IPS DF 6.9 (cell line): ENCODE data around the gene GDA.

ENCODE experiments used
- DNase-seq: peaks from one replicate; pipeline ENCODE4 v3.0.0-alpha.2; 2013; ENCODE audit warnings: low read depth, low spot score
- H3K27ac ChIP-seq: one replicate; pipeline ENCODE4 v1.5.1; 2013; ENCODE audit warnings: low read length, control low read depth
- H3K27me3 ChIP-seq: 2 replicates; pipeline ENCODE4 v1.6.1; 2013; ENCODE audit warnings: mild to moderate bottlenecking, low read length; ENCODE audit not compliant: control insufficient read depth, insufficient read depth
- H3K36me3 ChIP-seq: 2 replicates; pipeline ENCODE4 v1.6.1; 2013; ENCODE audit warnings: low read length; ENCODE audit not compliant: control insufficient read depth, insufficient read depth
- H3K4me1 ChIP-seq: 2 replicates; pipeline ENCODE4 v1.6.1; 2013; ENCODE audit warnings: low read length; ENCODE audit not compliant: control insufficient read depth, insufficient read depth
- H3K4me3 ChIP-seq: 2 replicates; pipeline ENCODE4 v1.5.1; 2013; ENCODE audit warnings: mild to moderate bottlenecking, low read length
- H3K9me3 ChIP-seq: 2 replicates; pipeline ENCODE4 v1.6.1; 2013; ENCODE audit warnings: low read length, inconsistent platforms; ENCODE audit not compliant: control insufficient read depth, insufficient read depth
- WGBS: extraction: QIAGEN DNeasy Blood & Tissue Kit; methylation state at CpG from one replicate; pipeline ENCODE4 v1.1.7; 2013; ENCODE audit warnings: mixed read lengths, missing lambda C conversion rate; ENCODE audit not compliant: insufficient read length, insufficient coverage; 5-methylcytosine and 5-hydroxymethylcytosine counted together

Gene GDA

DNA sequence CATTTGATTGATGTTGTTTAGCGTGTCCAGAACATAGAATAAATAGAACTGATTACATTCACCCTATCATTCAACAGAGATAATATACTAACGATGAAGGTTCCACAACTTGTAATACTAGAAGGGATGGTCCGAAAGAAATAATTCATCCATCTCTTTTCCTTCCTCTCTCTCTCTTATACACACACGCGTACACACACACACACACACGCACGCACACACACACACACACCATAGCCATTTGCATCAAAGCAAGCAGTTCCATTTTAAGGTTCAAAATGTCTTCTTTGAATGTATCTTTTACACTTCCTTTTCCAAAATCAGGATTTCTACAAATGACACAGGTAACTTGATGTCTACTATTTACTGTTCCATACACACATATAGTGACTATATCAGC is 887 bp downstream of the GDA start:
- 100% methylated on average over 4 of the region's 7 CpGs for WGBS
- H3K36me3 ChIP-seq = no peaks in the 10 kb centered on the region
- H3K27ac ChIP-seq = no peak overlapping the region
- no peaks in the 10 kb centered on the region for H3K4me1 ChIP-seq
- no peak overlapping the region for H3K4me3 ChIP-seq
- no peak for DNase-seq
- no peaks in the 10 kb centered on the region for H3K9me3 ChIP-seq
- peaks cover 25% of the 10 kb centered on the region for H3K27me3 ChIP-seq

DNA sequence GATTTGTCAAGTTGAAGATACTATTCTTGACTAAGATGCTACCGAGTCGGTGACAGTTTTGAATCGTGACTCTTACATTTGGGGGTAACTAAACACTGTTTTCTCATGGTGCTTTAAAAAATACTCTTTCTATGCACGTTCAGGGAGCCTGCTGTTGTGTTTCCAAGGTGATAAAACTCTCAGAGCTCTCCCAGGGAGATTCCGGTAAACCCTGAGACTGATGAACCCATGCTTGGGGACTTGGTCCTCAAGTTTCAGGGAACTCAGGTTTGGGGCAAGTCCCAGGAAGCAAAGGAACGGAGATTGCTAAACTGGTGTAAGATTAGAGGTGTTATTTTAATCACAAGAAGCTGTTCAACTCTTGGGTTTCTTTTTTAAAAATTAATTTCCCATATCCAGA is 1.4 kb downstream of the GDA start:
- WGBS = no CpG with 5 or more reads among the region's 6 CpGs
- no peak for DNase-seq
- peaks cover 25% of the 10 kb centered on the region for H3K27me3 ChIP-seq
- H3K36me3 ChIP-seq = no peaks in the 10 kb centered on the region
- H3K9me3 ChIP-seq = no peaks in the 10 kb centered on the region
- no peaks in the 10 kb centered on the region for H3K4me1 ChIP-seq
- no peak overlapping the region for H3K4me3 ChIP-seq
- no peak overlapping the region for H3K27ac ChIP-seq

DNA sequence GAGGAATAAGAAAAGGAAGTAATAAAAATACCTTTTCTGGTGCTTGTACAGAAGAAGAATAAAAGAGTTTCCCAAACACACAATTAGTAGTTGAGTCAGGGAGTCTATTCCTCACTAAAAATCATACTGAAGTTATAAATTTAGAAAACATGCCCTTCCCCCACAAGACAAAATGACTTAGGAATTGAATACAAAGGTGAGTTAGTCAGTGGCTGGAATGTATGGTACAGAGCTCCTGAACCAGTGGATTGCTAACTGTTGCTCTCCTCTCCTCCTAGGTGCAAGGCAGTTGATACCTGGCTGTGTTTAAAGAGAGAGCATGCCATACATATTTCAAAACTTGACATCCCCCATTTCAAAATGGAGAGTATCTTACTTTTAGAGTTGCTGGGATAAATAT is 1.9 kb downstream of the GDA start:
- Histone ChIP-seq H3K4me1 (no peaks in the 10 kb centered on the region), H3K27ac (no peak overlapping the region), H3K4me3 (no peak overlapping the region), H3K27me3 (peaks cover 25% of the 10 kb centered on the region), H3K36me3 (no peaks in the 10 kb centered on the region), H3K9me3 (no peaks in the 10 kb centered on the region)
- no peak for DNase-seq

DNA sequence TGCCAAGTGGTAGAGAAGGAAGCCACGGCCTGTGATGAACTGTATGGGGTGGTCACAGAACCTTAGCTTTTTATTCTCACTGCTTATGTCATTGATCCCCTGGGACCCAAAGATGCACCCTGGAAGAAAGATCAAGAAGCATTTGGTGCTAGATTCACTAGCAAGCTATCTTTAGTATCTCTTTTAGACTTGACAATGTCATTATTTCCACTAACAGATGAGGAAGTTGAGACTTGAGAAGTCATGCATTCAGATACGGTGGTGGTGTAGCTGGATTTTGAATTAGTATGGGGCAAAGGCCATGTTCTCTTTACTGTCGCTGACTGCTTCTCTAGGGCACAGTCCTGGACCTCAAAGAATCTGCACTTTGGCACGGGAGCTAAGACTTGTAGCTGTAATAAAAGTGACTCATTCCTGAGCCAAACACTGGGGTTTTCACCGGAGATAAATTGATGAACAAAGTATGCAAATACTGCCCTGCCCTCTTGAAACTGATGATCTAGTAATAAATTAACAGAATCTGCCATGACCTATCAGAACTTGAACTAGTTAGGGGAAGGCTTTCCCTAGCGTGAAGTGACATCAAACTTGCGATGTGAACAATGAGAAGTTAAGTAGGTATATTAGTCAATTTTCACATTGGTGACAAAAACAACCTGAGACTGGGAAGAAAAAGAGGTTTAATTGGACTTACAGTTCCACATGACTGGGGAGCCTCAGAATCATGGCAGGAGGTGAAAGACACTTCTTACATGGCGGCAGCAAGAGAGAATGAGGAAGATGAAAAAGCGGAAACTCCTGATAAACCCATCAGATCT is 5.4 kb downstream of the GDA start:
- H3K27ac ChIP-seq = no peak overlapping the region
- WGBS = no CpG with 5 or more reads among the region's 9 CpGs
- H3K4me1 ChIP-seq = no peaks in the 10 kb centered on the region
- no peaks in the 10 kb centered on the region for H3K36me3 ChIP-seq
- no peak for DNase-seq
- H3K9me3 ChIP-seq = no peaks in the 10 kb centered on the region
- no peak overlapping the region for H3K4me3 ChIP-seq
- H3K27me3 ChIP-seq = peaks cover 8% of the 10 kb centered on the region

DNA sequence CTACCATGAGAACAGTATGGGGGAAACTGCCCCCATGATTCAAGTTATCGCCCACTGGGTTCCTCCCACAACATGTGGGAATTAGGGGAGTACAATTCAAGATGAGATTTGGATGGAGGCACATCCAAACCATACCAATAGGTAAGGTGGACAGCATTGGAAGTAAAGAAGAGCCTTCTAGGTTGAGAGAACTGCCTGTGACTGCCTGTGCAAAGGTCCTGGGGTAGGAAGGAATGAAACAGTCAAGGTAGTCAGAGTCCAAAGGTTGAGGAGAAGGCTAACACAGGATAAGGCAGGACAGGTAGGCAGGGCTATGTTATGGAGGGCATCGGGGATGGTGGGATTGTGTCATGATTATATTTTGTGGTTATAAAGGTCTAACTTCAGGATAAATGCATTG is 6.1 kb downstream of the GDA start:
- WGBS = no CpG with 5 or more reads among the region's 2 CpGs

DNA sequence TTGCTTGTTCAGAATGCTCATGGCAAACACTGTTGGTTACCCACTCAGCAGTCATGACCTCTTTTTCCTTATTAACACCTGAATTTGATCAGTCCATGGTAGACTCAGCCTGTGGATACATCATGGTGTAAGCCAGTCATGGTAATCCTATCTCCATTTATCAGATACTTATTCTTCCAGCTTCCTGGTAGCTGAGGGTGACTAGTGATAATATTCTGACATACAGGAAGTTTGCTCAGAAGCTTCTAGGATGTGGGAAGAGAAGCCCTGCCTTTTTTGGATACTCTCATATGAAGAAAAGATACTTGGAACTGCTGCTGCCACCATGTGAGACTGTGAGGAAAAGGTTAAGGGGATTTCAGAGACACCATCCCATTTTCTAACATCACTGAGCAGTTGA is 7.3 kb downstream of the GDA start:
- H3K4me3 ChIP-seq = no peak overlapping the region
- DNase-seq = no peak
- no peaks in the 10 kb centered on the region for H3K4me1 ChIP-seq
- H3K27me3 ChIP-seq = no peaks in the 10 kb centered on the region
- H3K36me3 ChIP-seq = no peaks in the 10 kb centered on the region
- H3K27ac ChIP-seq = no peak overlapping the region
- H3K9me3 ChIP-seq = no peaks in the 10 kb centered on the region

More for the DNA sequence above, 6.1 kb downstream of the GDA start:
- peaks cover 2% of the 10 kb centered on the region; the same call in 1 of the 2 replicates for H3K27me3 ChIP-seq
- H3K4me3 ChIP-seq = no peak overlapping the region
- H3K36me3 ChIP-seq = no peaks in the 10 kb centered on the region
- no peaks in the 10 kb centered on the region for H3K4me1 ChIP-seq
- no peaks in the 10 kb centered on the region for H3K9me3 ChIP-seq
- no peak for DNase-seq
- no peak overlapping the region for H3K27ac ChIP-seq

DNA sequence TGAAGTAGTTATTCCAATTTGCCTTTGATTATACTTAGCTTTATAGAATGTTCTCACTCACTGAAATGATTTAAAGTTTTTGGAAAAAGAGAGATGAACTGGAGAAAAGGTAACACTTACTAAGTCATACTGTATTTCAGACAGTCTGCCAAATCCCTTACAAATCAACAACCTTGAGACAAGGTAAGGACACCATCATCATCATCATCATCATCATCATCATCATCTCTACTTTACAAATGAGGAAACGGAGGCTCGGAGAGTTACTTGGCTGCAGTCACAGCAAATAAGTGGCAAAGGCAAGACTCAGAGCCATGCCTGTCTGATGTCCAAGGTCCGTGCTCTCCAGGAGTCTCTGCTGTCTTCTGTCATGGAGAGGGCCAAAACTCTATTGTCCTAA is 9.4 kb downstream of the GDA start:
- WGBS = no CpG with 5 or more reads among the region's 3 CpGs
- Histone ChIP-seq H3K27ac (no peak overlapping the region), H3K27me3 (no peaks in the 10 kb centered on the region), H3K9me3 (no peaks in the 10 kb centered on the region), H3K36me3 (no peaks in the 10 kb centered on the region), H3K4me1 (no peaks in the 10 kb centered on the region), H3K4me3 (no peak overlapping the region)
- no peak for DNase-seq

DNA sequence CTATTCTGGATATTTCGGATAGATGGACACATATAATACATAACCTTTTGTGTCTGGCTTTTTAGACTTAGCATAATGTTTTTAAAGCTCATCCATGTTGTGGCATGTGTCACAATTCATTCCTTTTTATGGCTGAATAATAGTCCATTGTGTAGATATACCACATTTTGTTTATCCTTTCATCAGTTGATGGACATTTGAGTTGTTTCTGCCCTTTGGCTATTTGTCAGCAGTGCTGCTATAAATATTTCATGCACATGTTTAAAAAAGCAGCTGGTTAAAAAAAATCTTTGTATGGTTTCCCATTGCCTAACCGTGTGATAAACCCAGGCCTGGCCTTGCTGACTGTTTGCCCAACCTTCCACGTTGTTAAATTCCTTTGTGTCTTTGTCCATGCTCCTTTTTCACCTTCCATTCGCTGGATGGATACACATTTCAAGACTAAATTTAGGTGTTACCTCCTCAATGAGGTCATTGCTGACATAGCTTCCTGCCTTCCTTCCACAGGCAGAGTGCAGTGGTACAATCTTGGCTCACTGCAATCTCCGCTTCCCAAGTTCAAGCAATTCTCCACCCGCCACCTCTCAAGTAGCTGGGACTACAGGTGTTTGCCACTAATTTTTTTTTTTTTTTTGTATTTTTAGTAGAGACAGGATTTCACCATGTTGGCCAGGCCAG is 11.3 kb downstream of the GDA start:
- no peak for DNase-seq
- no peak overlapping the region for H3K27ac ChIP-seq
- no peaks in the 10 kb centered on the region for H3K4me1 ChIP-seq
- H3K9me3 ChIP-seq = no peaks in the 10 kb centered on the region
- H3K27me3 ChIP-seq = no peaks in the 10 kb centered on the region
- no peaks in the 10 kb centered on the region for H3K36me3 ChIP-seq
- WGBS = no CpG with 5 or more reads among the region's 6 CpGs
- no peak overlapping the region for H3K4me3 ChIP-seq

DNA sequence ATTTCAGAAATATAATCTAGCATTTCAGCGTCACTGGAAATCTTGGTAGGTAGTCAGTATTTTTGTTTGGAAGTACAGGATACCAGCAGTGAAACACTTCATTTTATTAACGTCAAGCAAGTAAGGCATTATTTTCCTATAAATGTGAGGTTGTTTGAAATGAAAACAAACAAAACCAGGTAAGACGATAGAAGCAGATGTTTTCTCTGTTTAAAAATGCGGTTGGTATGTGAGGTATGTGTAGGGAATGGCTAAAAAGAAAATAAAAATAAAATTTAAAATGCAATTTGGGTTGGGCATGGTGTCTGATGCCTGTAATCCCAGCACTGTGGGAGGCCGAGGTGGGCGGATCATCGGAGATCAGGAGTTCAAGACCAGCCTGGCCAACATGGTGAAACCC is 16.1 kb downstream of the GDA start:
- 100% methylated on average over 2 of the region's 7 CpGs for WGBS
- H3K27ac ChIP-seq = no peak overlapping the region
- H3K4me3 ChIP-seq = no peak overlapping the region
- no peaks in the 10 kb centered on the region for H3K36me3 ChIP-seq
- no peak for DNase-seq
- no peaks in the 10 kb centered on the region for H3K27me3 ChIP-seq
- H3K4me1 ChIP-seq = no peaks in the 10 kb centered on the region
- no peaks in the 10 kb centered on the region for H3K9me3 ChIP-seq

DNA sequence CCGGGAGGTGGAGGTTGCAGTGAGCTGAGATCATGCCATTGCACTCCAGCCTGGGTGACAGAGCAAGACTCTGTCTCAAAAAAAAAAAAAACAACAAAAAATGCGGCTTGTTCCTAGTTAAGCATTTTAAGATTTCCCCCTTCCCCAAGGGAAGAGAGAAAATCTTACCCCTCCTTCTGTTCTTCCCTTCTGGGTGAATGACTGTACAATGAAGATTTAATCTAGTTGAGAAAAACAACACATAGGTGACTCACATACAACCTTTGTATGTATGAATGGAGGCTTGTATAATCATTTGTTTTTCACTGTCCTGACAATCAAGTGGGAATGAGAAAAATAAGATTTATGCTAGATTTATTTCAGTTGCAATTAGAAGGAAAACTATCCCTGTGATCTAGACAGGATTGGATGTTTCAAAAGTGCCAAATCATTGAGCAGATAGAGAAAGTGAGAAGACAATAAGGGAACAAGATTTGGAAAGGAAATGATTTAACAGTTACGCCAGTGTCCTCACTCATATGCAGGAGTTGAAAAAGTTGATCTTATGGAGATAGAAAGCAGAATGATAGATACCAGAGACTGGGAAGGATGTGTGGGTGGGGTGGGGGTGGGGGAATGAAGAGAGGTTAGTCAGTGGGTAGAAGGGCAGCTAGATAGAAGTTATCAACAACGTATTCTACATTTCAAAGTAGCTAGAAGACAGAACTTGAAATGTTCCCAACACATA is 16.7 kb downstream of the GDA start:
- no peak for DNase-seq
- Histone ChIP-seq H3K4me3 (no peak overlapping the region), H3K4me1 (no peaks in the 10 kb centered on the region), H3K27me3 (no peaks in the 10 kb centered on the region), H3K27ac (no peak overlapping the region), H3K36me3 (no peaks in the 10 kb centered on the region), H3K9me3 (no peaks in the 10 kb centered on the region)
- no CpG with 5 or more reads among the region's 4 CpGs for WGBS
